Liver (tissue), 9 donors: ENCODE results near the gene PCYT1A. TPM values are rescaled to one million over a fixed set of nuclear protein-coding genes. Genes with fewer than 3 reads are reported as not detected.

Experiments used
- DNase-seq: peaks from one replicate; pipeline ENCODE4 v3.0.0-alpha.2; 2017; ENCODE audit warnings: low spot score
- H3K27ac ChIP-seq, 2 donors: one replicate each; pipeline ENCODE4 v1.7.0; 2013; ENCODE audit warnings: inconsistent platforms in 2 of 2, low read length in 2 of 2, control low read depth in 1 of 2, low read depth in 1 of 2, mild to moderate bottlenecking in 1 of 2
- H3K27me3 ChIP-seq, 4 donors: one replicate each; pipeline versions ENCODE4 v1.6.1 to v1.7.0; 2013; ENCODE audit warnings: low read length in 3 of 4, inconsistent platforms in 1 of 4, mild to moderate bottlenecking in 1 of 4, moderate library complexity in 1 of 4; ENCODE audit not compliant: control insufficient read depth in 4 of 4, insufficient read depth in 4 of 4
- H3K36me3 ChIP-seq, 4 donors: one replicate each; pipeline versions ENCODE4 v1.6.1 to v1.7.0; 2013; ENCODE audit warnings: low read length in 3 of 4, mild to moderate bottlenecking in 3 of 4, low read depth in 1 of 4, moderate library complexity in 1 of 4; ENCODE audit not compliant: control insufficient read depth in 4 of 4, insufficient read depth in 3 of 4
- H3K4me1 ChIP-seq, 4 donors: one replicate each; pipeline versions ENCODE4 v1.6.1 to v1.7.0; 2013; ENCODE audit warnings: low read length in 3 of 4, mild to moderate bottlenecking in 3 of 4, moderate library complexity in 1 of 4; ENCODE audit not compliant: control insufficient read depth in 4 of 4, insufficient read depth in 4 of 4
- H3K4me3 ChIP-seq, 3 donors: one replicate each; pipeline versions ENCODE4 v1.6.1 to v1.7.0; 2013; ENCODE audit warnings: low read length in 3 of 3, control low read depth in 1 of 3, low read depth in 1 of 3, mild to moderate bottlenecking in 1 of 3
- H3K9ac ChIP-seq, 2 donors: one replicate each; pipeline ENCODE4 v1.7.0; 2013; ENCODE audit warnings: low read length in 2 of 2, mild to moderate bottlenecking in 2 of 2, moderate library complexity in 2 of 2, control low read depth in 1 of 2, low read depth in 1 of 2
- H3K9me3 ChIP-seq, 4 donors: one replicate each; pipeline versions ENCODE4 v1.6.1 to v1.7.0; 2013; ENCODE audit warnings: low read length in 3 of 4; ENCODE audit not compliant: control insufficient read depth in 4 of 4
- ATF3 ChIP-seq: IDR thresholded peaks from 2 replicates; pipeline ENCODE4 v1.6.1; 2016; ENCODE audit warnings: antibody characterized with exemption
- EGR1 ChIP-seq, 2 donors: IDR thresholded peaks; 2 replicates each; pipeline ENCODE4 v1.6.1; 2016 to 2018; ENCODE audit warnings: antibody characterized with exemption in 2 of 2, low read depth in 2 of 2
- FOXA1 ChIP-seq: IDR thresholded peaks from 2 replicates; pipeline ENCODE4 v1.6.1; 2016; ENCODE audit warnings: antibody characterized with exemption
- FOXA2 ChIP-seq: IDR thresholded peaks from 2 replicates; pipeline ENCODE4 v1.6.1; 2016; ENCODE audit warnings: antibody characterized with exemption
- GABPA ChIP-seq, 2 donors: IDR thresholded peaks in 1 of 2; conservative IDR thresholded peaks in 1 of 2; 2 replicates each; pipeline ENCODE4 v1.6.1; 2016; ENCODE audit warnings: antibody characterized with exemption in 2 of 2, mild to moderate bottlenecking in 1 of 2, moderate library complexity in 1 of 2
- HNF4A ChIP-seq, 2 donors: conservative IDR thresholded peaks; 2 replicates each; pipeline ENCODE4 v1.6.1; 2016; ENCODE audit warnings: antibody characterized with exemption in 2 of 2, mild to moderate bottlenecking in 2 of 2
- HNF4G ChIP-seq: IDR thresholded peaks from 2 replicates; pipeline ENCODE4 v1.6.1; 2016; ENCODE audit warnings: antibody characterized with exemption
- JUND ChIP-seq, 2 donors: IDR thresholded peaks; 2 replicates each; pipeline ENCODE4 v1.6.1; 2016; ENCODE audit warnings: antibody characterized with exemption in 2 of 2
- MAX ChIP-seq: IDR thresholded peaks from 2 replicates; pipeline ENCODE4 v1.6.1; 2016; ENCODE audit warnings: antibody characterized with exemption
- NR2F2 ChIP-seq: IDR thresholded peaks from 2 replicates; pipeline ENCODE4 v1.6.1; 2016; ENCODE audit warnings: antibody characterized with exemption
- RAD21 ChIP-seq, 2 donors: IDR thresholded peaks; 2 replicates each; pipeline ENCODE4 v1.6.1; 2016; ENCODE audit warnings: antibody characterized with exemption in 2 of 2, mild to moderate bottlenecking in 2 of 2
- RXRA ChIP-seq, 2 donors: IDR thresholded peaks; 2 replicates each; pipeline ENCODE4 v1.6.1; 2017 to 2018; ENCODE audit warnings: antibody characterized with exemption in 2 of 2, mild to moderate bottlenecking in 1 of 2
- SP1 ChIP-seq: IDR thresholded peaks from 2 replicates; pipeline ENCODE4 v1.6.1; 2018; ENCODE audit warnings: antibody characterized with exemption, mild to moderate bottlenecking
- TAF1 ChIP-seq: conservative IDR thresholded peaks from 2 replicates; pipeline ENCODE4 v1.6.1; 2016; ENCODE audit warnings: antibody characterized with exemption, mild to moderate bottlenecking
- YY1 ChIP-seq: IDR thresholded peaks from 2 replicates; pipeline ENCODE4 v1.6.1; 2016; ENCODE audit warnings: antibody characterized with exemption, mild to moderate bottlenecking
- ZBTB33 ChIP-seq: IDR thresholded peaks from 2 replicates; pipeline ENCODE4 v1.6.1; 2016; ENCODE audit warnings: antibody characterized with exemption
- WGBS: extraction: QIAGEN DNeasy Blood & Tissue Kit; methylation state at CpG from one replicate; pipeline ENCODE4 v1.1.7; 2013; 5-methylcytosine and 5-hydroxymethylcytosine counted together
- polyA plus RNA-seq, 2 donors: library from polyadenylated mRNA; stranded (reverse) in 1 of 2; unstranded in 1 of 2; fragments of 200-250 nt in 1 of 2; fragments of >200 nt in 1 of 2; fragmentation: Nextera tagmentation in 1 of 2; extraction: Ambion mirVana in 1 of 2; gene quantifications; one replicate each; pipeline versions ENCODE4 v1.2.1 to v1.2.3, GENCODE V29; 2013 to 2015
- total RNA-seq, 2 donors: library from RNA; depleted of rRNA; stranded (reverse); fragments of >200 nt; gene quantifications; one replicate each; pipeline ENCODE4 v1.2.3, GENCODE V29; 2014
- TF ChIP-seq, protein P1 (sequence below): fragments of 150-350 bp; IDR thresholded peaks from 2 replicates; pipeline ENCODE4 v1.5.1; 2017; ENCODE audit warnings: improper control_type of control experiment, low read depth, low read length; ENCODE audit not compliant: missing input control
- TF ChIP-seq, protein P2 (sequence below): IDR thresholded peaks from 2 replicates; pipeline ENCODE4 v1.6.1; 2016; ENCODE audit warnings: antibody characterized with exemption, mild to moderate bottlenecking
- donor health status: healthy.
- donor health status: healthy.
- donor health status: healthy.
- donor health status: healthy.
- donor health status: healthy.

The PCYT1A gene
- total and polyA plus RNA-seq, 4 donors, result 12.5 to 56.8 (median 24.3) TPM

GRCh38 chr3:196327405-196327804 is 39.9 kb upstream of the PCYT1A start:
- no peak for DNase-seq
- Histone ChIP-seq H3K4me1 (no peaks in the 10 kb centered on the region), H3K9me3 (no peaks in the 10 kb centered on the region), H3K27me3 (no peaks in the 10 kb centered on the region), H3K4me3 (no peak overlapping the region), H3K36me3 (no peaks in the 10 kb centered on the region), H3K9ac (no peak overlapping the region), H3K27ac (no peak overlapping the region)
- TF ChIP-seq RAD21 (IDR thresholded peaks at IDR 0.05) (no peak), FOXA1 (no peak), YY1 (no peak), FOXA2 (no peak), TAF1 (no peak), NR2F2 (no peak), SP1 (no peak), RXRA (IDR thresholded peaks at IDR 0.05) (no peak), HNF4G (no peak)
- WGBS, result 35% methylated on average over 6 of the region's 6 CpGs

DNA sequence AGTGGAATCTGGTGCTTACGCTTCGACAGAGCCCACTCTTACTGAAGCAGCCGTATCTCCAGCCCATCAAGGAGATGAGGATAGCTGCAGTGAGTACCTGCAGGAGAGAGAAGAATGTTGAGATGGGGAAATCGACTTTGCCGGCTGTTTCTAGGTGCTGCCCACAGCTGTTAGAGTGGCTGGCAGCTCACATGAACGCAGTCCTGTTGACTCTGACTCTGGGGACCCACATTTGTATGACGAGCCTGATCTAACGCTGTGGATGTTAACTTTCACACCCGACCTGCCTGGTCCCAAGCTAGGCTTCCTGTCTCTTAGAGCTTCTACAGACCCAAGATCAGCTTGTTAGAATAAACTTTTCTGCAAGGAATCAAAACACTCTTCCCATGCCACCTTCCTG is 39.4 kb upstream of the PCYT1A start:
- no peak for TF ChIP-seq NR2F2
- TF ChIP-seq SP1, result no peak
- TF ChIP-seq GABPA (IDR thresholded peaks at IDR 0.05 in 1 of 2, conservative IDR thresholded peaks at IDR 0.05 in 1 of 2), result no peak
- TF ChIP-seq YY1, result no peak
- no peak for TF ChIP-seq RAD21 (IDR thresholded peaks at IDR 0.05)
- no peak for TF ChIP-seq FOXA2
- 83% methylated on average over 9 of the region's 9 CpGs for WGBS

DNA sequence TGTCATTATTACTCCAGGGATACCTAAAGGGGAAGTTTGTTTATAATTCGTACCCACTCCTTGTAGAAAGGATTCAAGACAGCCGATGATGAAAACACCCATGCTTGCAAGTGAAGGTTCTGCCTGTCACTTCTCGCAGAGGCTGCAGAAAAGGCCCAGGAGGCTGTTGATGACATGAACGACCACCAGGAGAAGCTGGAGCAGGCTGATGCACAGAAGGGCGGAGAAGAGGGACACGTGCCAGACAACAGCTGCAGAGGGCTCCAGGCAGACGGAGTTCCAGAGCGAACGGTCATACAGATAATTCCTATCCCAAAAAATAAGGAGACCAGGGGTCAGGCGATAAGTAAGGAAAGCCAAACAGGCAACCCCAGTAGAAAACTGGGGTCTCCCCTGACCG is 36.2 kb upstream of the PCYT1A start:
- no peak overlapping the region for H3K4me3 ChIP-seq

More for the DNA sequence above, 39.4 kb upstream of the PCYT1A start:
- no peak overlapping the region for H3K27ac ChIP-seq
- H3K4me3 ChIP-seq, result no peak overlapping the region
- DNase-seq, result no peak
- no peaks in the 10 kb centered on the region for H3K36me3 ChIP-seq
- no peaks in the 10 kb centered on the region for H3K9me3 ChIP-seq
- no peaks in the 10 kb centered on the region for H3K4me1 ChIP-seq
- no peak overlapping the region for H3K9ac ChIP-seq
- H3K27me3 ChIP-seq, result no peaks in the 10 kb centered on the region

More for the DNA sequence above, 36.2 kb upstream of the PCYT1A start:
- Histone ChIP-seq H3K9ac (no peak overlapping the region), H3K27me3 (no peaks in the 10 kb centered on the region), H3K27ac (no peak overlapping the region), H3K36me3 (no peaks in the 10 kb centered on the region), H3K4me1 (no peaks in the 10 kb centered on the region), H3K9me3 (no peaks in the 10 kb centered on the region)
- TF ChIP-seq ZBTB33 (no peak), FOXA1 (no peak), GABPA (IDR thresholded peaks at IDR 0.05 in 1 of 2, conservative IDR thresholded peaks at IDR 0.05 in 1 of 2) (no peak), HNF4A (conservative IDR thresholded peaks at IDR 0.05) (no peak), EGR1 (IDR thresholded peaks at IDR 0.05; ENCODE audit: low read depth in 2 of 2) (no peak), NR2F2 (no peak), YY1 (no peak), MAX (no peak), ATF3 (no peak), FOXA2 (no peak), RXRA (IDR thresholded peaks at IDR 0.05) (no peak), RAD21 (IDR thresholded peaks at IDR 0.05) (no peak), SP1 (no peak), JUND (IDR thresholded peaks at IDR 0.05) (no peak), HNF4G (no peak), TAF1 (no peak)
- TF ChIP-seq, protein P1, sequence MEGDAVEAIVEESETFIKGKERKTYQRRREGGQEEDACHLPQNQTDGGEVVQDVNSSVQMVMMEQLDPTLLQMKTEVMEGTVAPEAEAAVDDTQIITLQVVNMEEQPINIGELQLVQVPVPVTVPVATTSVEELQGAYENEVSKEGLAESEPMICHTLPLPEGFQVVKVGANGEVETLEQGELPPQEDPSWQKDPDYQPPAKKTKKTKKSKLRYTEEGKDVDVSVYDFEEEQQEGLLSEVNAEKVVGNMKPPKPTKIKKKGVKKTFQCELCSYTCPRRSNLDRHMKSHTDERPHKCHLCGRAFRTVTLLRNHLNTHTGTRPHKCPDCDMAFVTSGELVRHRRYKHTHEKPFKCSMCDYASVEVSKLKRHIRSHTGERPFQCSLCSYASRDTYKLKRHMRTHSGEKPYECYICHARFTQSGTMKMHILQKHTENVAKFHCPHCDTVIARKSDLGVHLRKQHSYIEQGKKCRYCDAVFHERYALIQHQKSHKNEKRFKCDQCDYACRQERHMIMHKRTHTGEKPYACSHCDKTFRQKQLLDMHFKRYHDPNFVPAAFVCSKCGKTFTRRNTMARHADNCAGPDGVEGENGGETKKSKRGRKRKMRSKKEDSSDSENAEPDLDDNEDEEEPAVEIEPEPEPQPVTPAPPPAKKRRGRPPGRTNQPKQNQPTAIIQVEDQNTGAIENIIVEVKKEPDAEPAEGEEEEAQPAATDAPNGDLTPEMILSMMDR, result no peak
- TF ChIP-seq, protein P2, sequence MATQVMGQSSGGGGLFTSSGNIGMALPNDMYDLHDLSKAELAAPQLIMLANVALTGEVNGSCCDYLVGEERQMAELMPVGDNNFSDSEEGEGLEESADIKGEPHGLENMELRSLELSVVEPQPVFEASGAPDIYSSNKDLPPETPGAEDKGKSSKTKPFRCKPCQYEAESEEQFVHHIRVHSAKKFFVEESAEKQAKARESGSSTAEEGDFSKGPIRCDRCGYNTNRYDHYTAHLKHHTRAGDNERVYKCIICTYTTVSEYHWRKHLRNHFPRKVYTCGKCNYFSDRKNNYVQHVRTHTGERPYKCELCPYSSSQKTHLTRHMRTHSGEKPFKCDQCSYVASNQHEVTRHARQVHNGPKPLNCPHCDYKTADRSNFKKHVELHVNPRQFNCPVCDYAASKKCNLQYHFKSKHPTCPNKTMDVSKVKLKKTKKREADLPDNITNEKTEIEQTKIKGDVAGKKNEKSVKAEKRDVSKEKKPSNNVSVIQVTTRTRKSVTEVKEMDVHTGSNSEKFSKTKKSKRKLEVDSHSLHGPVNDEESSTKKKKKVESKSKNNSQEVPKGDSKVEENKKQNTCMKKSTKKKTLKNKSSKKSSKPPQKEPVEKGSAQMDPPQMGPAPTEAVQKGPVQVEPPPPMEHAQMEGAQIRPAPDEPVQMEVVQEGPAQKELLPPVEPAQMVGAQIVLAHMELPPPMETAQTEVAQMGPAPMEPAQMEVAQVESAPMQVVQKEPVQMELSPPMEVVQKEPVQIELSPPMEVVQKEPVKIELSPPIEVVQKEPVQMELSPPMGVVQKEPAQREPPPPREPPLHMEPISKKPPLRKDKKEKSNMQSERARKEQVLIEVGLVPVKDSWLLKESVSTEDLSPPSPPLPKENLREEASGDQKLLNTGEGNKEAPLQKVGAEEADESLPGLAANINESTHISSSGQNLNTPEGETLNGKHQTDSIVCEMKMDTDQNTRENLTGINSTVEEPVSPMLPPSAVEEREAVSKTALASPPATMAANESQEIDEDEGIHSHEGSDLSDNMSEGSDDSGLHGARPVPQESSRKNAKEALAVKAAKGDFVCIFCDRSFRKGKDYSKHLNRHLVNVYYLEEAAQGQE, result no peak
- WGBS, result 79% methylated on average over 11 of the region's 11 CpGs
- DNase-seq, result no peak
